Measurements from ENCODE around the gene EDC3.

EDC3 gene

GRCh38 chr15:74626752-74627692, 68.8 kb downstream of the EDC3 start:
- DNase-seq (ENCODE audit: low read depth): no peak

- DNase-seq (ENCODE audit: low read depth): no peak
These were observed 69.5 kb downstream of the EDC3 start for GRCh38 chr15:74626336-74626735.

- no peak for DNase-seq (ENCODE audit: low read depth)
These were observed 70.1 kb downstream of the EDC3 start for GRCh38 chr15:74625693-74626092.

DNA sequence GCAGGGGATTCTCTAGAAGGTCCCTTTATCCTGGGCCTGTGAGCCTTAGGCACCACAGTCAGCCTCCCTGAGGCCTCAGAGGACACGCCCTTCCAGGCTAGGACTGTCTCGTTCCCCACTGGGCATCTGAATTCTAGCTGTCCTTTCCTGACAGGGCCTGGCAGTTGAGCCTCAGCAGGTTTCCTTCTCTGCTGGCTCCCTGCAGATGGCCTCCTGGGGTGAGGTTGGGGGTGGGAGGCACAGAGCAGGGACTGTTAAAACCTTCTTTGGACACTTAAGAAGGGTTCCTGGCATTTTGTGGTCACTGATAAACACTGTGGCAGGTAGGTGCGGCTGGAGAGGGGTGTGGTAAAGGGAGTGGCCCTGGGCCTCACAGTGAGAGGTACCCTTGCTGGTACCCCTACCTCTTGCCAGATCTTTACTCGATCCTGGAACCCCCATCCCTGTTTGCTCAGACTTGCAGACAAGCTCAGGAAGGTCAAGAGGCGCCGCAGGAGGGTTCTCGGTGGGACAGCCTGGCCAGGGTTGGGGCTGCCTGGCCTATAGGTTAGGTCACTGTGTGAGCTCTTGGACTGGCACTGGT, 71.7 kb downstream of the EDC3 start:
- no peak for DNase-seq (ENCODE audit: low read depth)

DNA sequence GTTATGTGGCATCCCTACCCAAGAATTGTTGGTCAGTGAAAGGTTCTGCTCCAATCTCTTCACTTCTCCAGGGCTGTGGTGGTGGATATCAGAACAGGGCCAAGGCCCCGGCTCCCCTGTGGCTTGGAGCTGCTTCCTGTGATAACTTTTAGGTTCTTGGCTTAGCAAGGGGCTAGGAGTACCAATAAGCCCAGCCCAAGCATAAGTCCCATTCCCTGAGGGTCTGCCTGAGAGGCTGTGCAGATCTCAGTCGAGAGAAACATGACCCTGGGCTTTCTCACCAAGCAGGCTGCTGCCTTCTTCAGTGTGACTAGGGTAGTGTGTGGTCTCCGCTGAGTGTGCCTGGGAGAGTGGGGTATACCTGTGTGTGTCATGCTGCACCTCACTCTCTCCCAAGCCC, 73.1 kb downstream of the EDC3 start:
- DNase-seq (ENCODE audit: low read depth): no peak

DNA sequence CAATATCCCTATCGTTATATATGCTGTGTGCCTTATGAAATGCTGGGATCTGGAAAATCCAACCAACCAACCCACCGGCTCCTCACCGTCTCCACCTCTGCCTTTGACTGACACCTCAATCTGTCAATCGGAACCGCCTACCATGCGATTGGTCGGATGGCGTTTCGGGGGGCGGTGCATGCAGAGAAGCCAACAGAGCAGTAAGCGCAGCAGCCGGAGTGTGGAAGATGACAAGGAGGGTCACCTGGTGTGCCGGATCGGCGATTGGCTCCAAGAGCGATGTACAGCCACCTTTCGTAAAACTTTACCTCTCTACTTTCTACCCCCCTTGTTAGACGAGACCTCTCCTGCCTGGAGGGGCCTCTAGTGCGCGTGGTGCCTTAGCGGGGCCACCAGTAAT, 73.9 kb downstream of the EDC3 start:
- no peak for DNase-seq (ENCODE audit: low read depth)

DNA sequence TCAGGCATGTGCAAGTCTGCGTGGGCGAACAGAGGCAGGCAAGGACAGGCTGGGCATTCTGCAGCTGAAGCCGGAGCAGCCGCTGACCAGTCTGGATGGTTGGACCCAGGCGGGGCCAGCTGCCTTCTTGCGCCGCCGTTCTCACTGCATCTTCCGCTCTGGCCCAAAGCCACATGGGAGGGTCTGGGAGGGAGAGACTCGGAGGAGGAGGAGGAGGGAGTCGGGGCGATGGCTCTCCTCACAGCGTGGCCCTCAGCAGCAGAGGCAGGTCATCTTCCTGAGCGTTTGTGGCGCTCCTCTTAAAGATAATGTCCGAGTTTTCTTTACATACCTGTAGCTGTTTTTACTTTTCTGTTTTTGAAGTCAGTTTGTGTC, 74.3 kb downstream of the EDC3 start:
- no peak for DNase-seq (ENCODE audit: low read depth)

DNA sequence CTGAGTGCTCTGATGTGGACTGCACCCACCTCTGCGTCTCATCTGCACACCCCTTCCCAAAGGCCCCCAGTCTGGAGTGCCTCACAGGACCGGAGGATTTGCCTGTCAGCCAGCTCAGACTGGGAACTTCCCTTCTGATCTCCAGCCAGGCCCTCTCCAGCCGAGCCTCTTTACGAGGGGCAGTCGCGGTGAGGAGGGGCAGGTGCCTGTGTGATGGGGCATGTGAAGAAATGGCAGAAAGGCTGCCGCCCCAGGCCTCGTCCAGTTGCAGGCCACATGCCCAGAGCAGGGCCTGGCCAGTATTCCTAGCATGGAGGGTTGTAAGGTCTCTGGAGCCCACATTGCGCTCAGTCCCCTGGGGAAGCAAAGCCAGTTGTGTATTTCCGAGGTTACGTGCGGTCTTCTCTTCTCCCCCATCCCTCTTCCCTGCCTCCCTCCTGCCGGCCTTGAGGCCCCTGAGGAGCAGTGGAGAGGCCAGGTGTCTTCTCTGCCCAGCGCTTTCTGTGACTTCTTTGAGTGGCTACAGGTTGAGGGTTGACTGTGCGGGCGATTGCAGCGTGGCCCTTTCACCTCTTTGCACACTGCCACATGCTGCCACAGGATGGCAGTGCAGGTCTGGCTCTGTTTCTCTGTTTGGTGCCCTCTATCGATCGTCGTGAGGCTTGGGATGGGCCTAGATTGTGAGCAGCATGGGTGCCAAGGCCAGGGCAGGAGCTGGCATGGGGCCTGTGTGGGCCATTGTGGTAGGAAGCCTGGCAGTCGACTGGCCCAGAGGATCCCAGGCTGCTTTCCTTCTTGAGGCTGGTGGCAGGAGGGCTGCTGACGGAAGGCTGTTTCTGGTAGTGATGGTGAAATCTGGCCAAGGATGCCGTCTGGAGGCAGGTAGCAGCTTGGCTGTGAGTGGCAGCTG, 74.9 kb downstream of the EDC3 start:
- DNase-seq (ENCODE audit: low read depth): peak; percentile 70

DNA sequence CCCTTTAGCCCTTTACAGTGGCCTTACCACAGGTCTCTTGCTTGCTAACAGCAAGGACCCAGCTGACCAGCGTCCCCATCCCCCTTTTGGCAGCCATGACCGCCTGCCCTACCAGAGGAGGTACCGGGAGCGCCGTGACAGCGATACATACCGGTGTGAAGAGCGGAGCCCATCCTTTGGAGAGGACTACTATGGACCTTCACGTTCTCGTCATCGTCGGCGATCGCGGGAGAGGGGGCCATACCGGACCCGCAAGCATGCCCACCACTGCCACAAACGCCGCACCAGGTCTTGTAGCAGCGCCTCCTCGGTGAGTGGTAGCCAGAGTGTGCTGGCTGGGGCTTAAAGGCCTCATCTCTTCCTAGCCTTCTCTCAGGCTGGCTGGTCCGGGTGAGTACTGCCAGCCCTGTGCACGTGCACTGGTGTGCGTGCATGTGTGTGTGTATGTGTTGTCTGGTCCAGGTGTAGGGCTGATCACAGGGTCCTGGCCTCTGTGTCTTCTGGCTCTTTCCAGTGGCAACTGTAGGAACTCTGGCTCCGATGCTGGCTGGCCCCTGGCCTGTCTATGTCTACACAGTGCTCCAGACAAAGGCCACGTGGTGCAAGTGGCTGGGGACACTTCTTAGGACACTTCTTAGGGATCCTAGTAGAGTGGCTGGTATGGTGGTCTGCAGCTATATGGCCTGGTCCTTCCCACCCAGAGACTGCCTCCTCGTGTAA, 75.7 kb downstream of the EDC3 start:
- no peak for DNase-seq (ENCODE audit: low read depth)

- DNase-seq (ENCODE audit: low read depth): no peak
These were observed 76.8 kb downstream of the EDC3 start for GRCh38 chr15:74618841-74619596.

GRCh38 chr15:74616996-74617395, 78.8 kb downstream of the EDC3 start:
- no peak for DNase-seq (ENCODE audit: low read depth)

GRCh38 chr15:74616366-74616939, 79.4 kb downstream of the EDC3 start:
- peak; percentile 42 for DNase-seq (ENCODE audit: low read depth)

- peak; percentile 98 for DNase-seq (ENCODE audit: low read depth)
These were observed 80.1 kb downstream of the EDC3 start, which contains the start of gene CLK3 for GRCh38 chr15:74615508-74616365. TSS of gene CLK3 (plus strand) at chr15:74615836. CDS start at chr15:74619197, 3,361 bp downstream.

- peak; percentile 91 for DNase-seq (ENCODE audit: low read depth)
These were observed 80.9 kb downstream of the EDC3 start for GRCh38 chr15:74614744-74615507.

GRCh38 chr15:74613953-74614743, 81.7 kb downstream of the EDC3 start:
- no peak for DNase-seq (ENCODE audit: low read depth)

DNA sequence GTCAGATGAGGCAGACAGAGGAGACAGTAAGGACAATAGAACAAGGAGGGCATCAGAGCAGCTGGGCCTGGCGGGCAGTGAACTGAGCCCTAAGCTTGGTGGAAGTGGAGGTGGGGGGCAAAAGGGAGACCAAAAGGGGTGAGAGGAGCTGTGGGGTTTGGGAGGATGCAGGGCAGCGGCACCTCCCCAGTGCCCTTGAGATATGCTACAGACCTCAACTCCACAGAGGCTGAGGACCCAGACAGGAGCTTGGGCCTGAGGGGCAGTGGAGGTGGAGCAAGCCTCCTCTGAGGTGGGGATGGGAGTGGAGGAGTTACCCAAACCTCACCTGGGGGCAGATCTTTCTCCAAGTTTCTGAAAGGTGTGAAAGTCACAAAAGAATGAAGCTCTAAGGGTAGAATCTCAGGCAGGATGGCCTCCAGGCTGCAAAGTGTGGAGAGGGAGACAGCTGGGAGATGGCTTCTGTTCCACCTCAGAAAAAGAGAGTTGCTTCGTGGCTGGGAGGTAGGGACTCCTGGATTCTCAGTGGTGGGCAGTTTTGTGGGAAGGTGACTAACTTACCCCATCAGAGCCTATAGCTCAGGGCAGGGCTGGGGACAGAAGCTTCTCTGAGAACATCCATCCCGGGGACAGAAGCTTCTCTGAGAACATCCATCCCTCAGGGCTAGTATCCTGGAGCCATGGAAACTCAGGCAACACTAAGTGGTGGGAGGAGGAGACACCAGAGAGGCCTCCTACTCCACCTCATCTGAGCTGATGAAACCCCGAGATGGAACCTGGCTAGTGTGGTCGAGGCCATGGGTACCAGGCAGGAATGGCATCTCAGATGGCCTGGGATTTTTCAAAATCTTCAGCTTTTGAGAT, 82.5 kb downstream of the EDC3 start:
- no peak for DNase-seq (ENCODE audit: low read depth)

GRCh38 chr15:74612677-74613076, 83.1 kb downstream of the EDC3 start:
- no peak for DNase-seq (ENCODE audit: low read depth)
